GM10266 (cell line): ENCODE results near the gene BAHCC1.

Experiments
- DNase-seq: peaks from one replicate; pipeline ENCODE4 v3.0.0; 2012; ENCODE audit errors: extremely low spot score
- TF ChIP-seq, protein P1 (sequence below): IDR thresholded peaks from 2 replicates; pipeline ENCODE4 v1.5.1; 2012; ENCODE audit warnings: mild to moderate bottlenecking, low read depth; ENCODE audit not compliant: control insufficient read depth, insufficient read depth; ENCODE audit errors: missing control alignments

Gene BAHCC1

DNA sequence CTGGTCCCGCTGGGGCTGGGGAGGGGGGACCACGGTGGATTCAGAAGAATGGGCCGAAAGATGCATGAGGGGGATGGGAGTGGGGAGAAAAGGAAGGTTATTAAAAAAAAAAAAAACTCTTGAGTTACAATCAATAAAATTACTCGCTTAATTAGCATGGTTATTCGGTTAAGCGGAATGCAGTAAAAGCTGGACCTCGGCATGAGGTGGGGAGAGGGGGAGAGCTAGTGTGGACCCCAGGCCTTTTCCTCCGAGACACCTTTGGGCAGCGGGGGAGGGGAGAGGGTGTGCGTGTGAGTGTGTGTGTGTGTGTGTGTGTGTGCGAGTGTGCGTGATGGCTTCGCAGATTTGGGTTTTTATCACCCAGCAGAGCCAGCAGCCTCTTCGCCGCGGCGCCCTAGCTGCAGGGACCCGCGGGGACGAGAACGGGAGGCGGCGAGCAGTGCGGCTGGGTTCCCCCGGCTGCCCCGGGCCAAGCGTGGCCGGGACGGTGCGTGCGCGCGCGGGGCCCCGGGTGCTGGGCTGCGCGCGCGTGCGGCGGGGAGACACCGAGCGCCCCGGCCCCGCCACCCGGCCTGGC lies 3.7 kb downstream of the BAHCC1 start:
- no peak for DNase-seq
- TF ChIP-seq, protein P1, sequence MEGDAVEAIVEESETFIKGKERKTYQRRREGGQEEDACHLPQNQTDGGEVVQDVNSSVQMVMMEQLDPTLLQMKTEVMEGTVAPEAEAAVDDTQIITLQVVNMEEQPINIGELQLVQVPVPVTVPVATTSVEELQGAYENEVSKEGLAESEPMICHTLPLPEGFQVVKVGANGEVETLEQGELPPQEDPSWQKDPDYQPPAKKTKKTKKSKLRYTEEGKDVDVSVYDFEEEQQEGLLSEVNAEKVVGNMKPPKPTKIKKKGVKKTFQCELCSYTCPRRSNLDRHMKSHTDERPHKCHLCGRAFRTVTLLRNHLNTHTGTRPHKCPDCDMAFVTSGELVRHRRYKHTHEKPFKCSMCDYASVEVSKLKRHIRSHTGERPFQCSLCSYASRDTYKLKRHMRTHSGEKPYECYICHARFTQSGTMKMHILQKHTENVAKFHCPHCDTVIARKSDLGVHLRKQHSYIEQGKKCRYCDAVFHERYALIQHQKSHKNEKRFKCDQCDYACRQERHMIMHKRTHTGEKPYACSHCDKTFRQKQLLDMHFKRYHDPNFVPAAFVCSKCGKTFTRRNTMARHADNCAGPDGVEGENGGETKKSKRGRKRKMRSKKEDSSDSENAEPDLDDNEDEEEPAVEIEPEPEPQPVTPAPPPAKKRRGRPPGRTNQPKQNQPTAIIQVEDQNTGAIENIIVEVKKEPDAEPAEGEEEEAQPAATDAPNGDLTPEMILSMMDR = no peak

DNA sequence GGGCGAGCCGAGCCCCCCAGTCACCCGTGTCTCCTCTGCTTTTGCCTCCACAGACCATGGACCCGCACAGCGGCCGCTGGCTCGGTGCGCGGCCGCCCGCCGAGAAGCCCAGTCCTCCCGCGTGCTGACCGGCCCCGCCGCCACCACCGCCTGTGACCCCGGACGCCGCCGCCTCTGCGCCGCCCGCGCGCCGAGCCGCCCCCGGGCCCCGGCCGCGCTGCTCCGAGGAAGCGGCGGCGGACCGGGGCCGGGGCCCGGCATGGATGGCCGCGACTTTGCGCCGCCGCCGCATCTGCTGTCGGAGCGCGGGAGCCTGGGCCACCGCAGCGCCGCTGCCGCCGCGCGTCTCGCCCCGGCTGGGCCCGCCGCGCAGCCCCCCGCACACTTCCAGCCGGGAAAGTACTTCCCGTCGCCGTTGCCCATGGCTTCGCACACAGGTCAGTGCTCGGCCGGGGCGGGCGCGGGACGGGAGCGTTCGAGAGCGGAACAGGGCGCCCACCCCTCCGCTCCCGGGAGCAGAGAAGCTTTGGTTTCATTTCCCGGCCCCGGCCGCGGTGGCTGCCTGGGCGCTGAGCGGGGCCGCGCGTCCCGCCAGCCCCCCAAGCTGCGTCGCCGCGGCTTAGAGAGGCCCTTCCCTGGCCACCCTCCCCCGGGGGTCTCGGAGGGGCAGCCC lies 4.4 kb downstream of the BAHCC1 start:
- DNase-seq = no peak
- TF ChIP-seq, protein P1 = no peak

DNA sequence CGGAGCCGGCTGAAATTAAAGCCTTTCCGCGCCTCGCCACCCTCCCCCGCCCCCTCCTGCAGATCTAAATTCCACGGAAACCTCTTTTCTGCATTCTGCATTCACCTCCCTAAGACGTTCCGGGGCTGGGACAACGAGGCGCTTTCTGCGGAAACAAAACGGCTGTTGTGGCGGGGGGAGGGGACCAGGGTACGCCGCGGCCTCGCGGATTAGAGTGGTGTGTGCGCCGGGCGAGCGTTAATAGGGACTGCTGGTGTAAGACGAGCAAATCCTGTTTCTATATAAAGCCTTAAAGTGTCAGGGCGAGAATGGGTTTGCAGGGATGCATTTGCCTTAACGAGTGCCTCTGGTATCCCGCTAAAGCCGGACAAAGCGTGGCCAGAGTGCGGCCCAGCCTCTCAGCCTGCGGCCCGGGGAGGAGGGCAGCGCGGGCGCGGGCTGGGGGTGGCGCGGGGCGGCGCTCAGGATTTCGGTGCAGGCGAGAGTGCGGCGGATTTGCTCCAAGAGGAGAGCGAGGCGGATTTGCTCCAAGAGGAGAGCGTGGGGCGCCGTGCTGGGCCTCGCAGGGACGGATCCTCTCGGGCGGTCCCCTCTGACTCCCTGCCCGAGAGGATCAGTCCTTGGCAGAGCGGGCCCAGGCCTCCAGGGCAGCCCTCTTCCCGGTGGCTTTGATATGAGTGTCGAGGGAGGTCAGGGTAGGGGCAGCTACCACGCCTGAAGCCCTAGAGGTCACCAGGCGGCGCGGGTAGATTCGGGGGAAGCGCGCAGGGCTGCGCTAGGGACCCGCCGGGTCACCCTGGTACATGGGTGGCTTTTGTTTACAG lies 5.1 kb downstream of the BAHCC1 start:
- DNase-seq = no peak
- TF ChIP-seq, protein P1 = no peak

DNA sequence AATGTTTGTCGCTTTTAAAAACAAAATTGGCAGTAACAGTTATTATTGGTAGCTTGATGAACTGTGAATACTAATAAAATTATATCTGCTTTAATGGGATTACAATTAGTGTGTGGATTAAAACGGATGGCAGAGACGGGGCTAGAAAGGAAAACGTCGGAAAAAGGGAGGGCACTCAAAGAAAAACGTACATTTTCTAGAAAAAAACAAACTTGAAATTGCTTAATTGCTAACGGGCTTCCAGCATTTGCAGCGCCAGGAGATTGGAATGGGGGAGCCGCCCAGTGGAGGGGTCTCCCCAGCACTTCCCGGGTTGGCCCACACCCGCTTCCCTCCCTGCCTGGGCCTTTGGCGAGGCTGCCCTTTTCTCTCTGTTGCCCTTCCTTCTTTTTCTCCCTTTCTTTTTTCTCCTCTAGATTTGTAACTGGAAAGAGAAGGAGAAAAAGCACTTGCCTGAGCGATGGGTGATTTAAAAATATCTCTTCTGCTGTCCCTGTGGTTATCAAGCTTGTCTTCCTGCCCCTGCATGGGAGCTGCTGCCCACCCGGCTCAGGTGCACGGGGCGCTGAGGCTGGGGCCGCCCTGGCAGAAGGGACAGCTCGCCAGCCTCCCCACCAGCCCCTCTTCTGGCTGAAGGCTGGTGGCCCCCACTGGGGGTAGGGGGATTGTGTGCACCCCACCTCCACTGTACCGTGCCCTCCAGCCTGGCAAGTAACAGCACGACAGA lies 5.9 kb downstream of the BAHCC1 start:
- DNase-seq = no peak
- TF ChIP-seq, protein P1 = no peak

DNA sequence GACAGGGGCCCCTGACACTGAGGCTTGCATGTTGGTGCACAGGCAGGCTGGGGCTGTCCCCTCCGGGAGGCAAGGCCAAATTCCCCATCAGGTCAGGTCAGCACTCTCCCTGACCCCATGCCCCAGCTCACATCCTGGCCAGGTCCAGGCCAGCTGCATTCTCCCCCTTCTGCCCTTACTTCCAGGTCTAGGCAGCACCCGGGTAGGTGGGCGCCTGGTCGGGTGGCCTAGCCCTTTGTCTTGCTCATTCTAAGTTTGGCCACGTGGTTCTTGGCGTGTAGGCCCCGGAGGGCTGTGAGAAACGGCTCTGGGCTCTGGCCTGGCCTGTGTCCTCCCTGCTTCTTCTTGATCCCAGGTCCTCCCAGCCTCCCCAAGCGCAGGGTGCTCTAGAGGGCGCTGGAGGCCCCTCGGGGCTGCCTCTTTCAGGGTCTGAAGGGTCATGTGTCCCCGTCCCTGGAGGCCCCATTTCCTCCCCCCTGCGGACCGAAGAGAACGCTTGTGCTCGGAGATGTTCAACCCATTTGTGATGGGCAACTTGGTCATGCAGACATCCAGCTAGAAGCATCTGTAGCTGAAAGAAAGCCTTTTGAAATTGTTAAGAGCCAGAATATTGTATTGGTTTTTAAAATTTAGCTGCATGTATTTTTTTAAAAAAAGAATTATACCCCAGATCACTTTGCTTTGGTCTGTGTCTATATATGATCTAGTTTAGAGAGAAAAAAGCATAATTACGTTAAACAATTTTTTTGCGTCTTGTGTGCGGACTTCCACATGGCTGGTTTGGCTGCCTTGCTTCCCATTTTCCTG lies 6.7 kb downstream of the BAHCC1 start:
- peak; percentile 71 for DNase-seq
- TF ChIP-seq, protein P1 = no peak

DNA sequence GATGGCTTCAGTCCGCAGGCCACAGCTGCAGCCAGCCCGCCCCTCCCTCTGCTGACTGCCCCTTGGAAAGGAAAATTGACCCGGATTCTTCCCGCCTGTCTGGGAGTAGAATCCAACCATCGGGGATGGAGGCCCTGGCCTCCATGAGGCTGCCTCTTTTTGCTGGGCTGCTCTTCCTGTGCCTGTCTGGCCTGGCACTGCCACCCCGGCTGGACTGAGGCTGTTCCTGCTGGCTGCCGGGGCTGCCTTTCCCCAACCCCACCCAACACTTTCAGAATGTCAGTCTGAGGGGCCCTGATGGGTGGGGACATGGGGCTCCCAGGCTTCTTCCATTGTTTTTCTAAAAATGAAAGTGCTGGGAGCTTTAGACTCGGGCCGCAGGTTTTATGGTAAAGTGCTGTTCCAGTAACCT lies 7.3 kb downstream of the BAHCC1 start:
- TF ChIP-seq, protein P1 = no peak
- DNase-seq = no peak
